OCI-LY3 (cell line): ENCODE measurements around the gene ITGA6.

Experiments
- H2AFZ ChIP-seq: fragments of 200-600, 300-600 bp; shearing (Covaris generic); 2 replicates; pipeline ENCODE4 v1.6.0; 2014; ENCODE audit warnings: antibody characterized with exemption, low read depth, low read length
- H3K27ac ChIP-seq: fragments of 200-600, 300-600 bp; sonication (generic); 2 replicates; pipeline ENCODE4 v1.5.1; 2014; ENCODE audit warnings: mild to moderate bottlenecking, low read length, moderate library complexity, mixed read lengths
- H3K27me3 ChIP-seq: fragments of 200-600, 300-600 bp; sonication (generic); 2 replicates; pipeline ENCODE4 v1.6.1; 2014; ENCODE audit warnings: low read depth, low read length, mixed read lengths
- H3K36me3 ChIP-seq: fragments of 200-600, 300-600 bp; sonication (generic); replicated peaks from 2 replicates; pipeline ENCODE3; 2014; ENCODE audit warnings: low read depth, low read length, mixed read lengths
- H3K4me1 ChIP-seq: fragments of 300-600, 200-600 bp; sonication (generic); 2 replicates; pipeline ENCODE4 v1.6.1; 2014; ENCODE audit warnings: low read length, mixed read lengths
- H3K4me2 ChIP-seq: fragments of 200-600, 300-600 bp; sonication (generic); 2 replicates; pipeline ENCODE4 v1.6.1; 2014; ENCODE audit warnings: low read length, mixed read lengths
- H3K4me3 ChIP-seq: fragments of 300-600, 200-600 bp; sonication (generic); 2 replicates; pipeline ENCODE4 v1.5.1; 2014; ENCODE audit warnings: antibody characterized with exemption, mild to moderate bottlenecking, low read length, moderate library complexity
- H3K79me2 ChIP-seq: fragments of 300-600, 200-600 bp; shearing (Covaris generic); 2 replicates; pipeline ENCODE4 v1.6.1; 2014; ENCODE audit warnings: mild to moderate bottlenecking, low read length, mixed read lengths
- H3K9ac ChIP-seq: fragments of 300-600, 200-600 bp; shearing (Covaris generic); 2 replicates; pipeline ENCODE4 v1.6.0; 2014; ENCODE audit warnings: mild to moderate bottlenecking, low read length, moderate library complexity
- H3K9me3 ChIP-seq: fragments of 200-600, 300-600 bp; shearing (Covaris generic); 2 replicates; pipeline ENCODE4 v1.6.1; 2014; ENCODE audit warnings: low read length, mixed read lengths; ENCODE audit not compliant: insufficient read depth
- H4K20me1 ChIP-seq: fragments of 200-600, 300-600 bp; sonication (generic); 2 replicates; pipeline ENCODE4 v1.6.1; 2016; ENCODE audit warnings: low read length, mixed read lengths; ENCODE audit not compliant: insufficient read depth
- CTCF ChIP-seq: fragments of 200-600, 300-600 bp; sonication (generic); IDR thresholded peaks from 2 replicates; pipeline ENCODE4 v1.5.1; 2014; ENCODE audit warnings: antibody characterized with exemption, low read length, low read depth
- EZH2phosphoT487 ChIP-seq: fragments of 200-600 bp; shearing (Covaris generic); IDR thresholded peaks from 2 replicates; pipeline ENCODE4 v1.6.1; 2018; ENCODE audit warnings: antibody characterized with exemption, mixed run types, low read depth

Gene ITGA6

GRCh38 chr2:172480301-172481218 lies 53.2 kb downstream of the ITGA6 start:
- Histone ChIP-seq H3K4me3 (no peak overlapping the region), H4K20me1 (no peaks in the 10 kb centered on the region), H3K9ac (no peak overlapping the region), H3K36me3 (no peaks in the 10 kb centered on the region), H3K27me3 (0 out of 2 replicates have a peak, but pooled peaks cover 6% of the 10 kb centered on the region), H2AFZ (no peak overlapping the region), H3K9me3 (no peaks in the 10 kb centered on the region), H3K79me2 (no peaks in the 10 kb centered on the region), H3K27ac (no peak overlapping the region), H3K4me1 (peaks cover 9% of the 10 kb centered on the region), H3K4me2 (no peak overlapping the region)
- TF ChIP-seq CTCF (no peak), EZH2phosphoT487 (no peak)

- no peak overlapping the region for H3K4me3 ChIP-seq
- no peak overlapping the region for H2AFZ ChIP-seq
- TF ChIP-seq CTCF, result no peak
- no peaks in the 10 kb centered on the region for H3K36me3 ChIP-seq
- no peak overlapping the region for H3K4me2 ChIP-seq
- no peaks in the 10 kb centered on the region for H3K9me3 ChIP-seq
- 0 out of 2 replicates have a peak, but pooled peaks cover 6% of the 10 kb centered on the region for H3K27me3 ChIP-seq
- no peaks in the 10 kb centered on the region for H3K79me2 ChIP-seq
- H3K9ac ChIP-seq, result no peak overlapping the region
- peaks cover 9% of the 10 kb centered on the region for H3K4me1 ChIP-seq
- H4K20me1 ChIP-seq, result no peaks in the 10 kb centered on the region
- no peak overlapping the region for H3K27ac ChIP-seq
Measured at GRCh38 chr2:172481507-172482262, 54.3 kb downstream of the ITGA6 start.

GRCh38 chr2:172484253-172484652 lies 56.9 kb downstream of the ITGA6 start:
- Histone ChIP-seq H3K4me3 (no peak overlapping the region), H3K4me1 (peaks cover 9% of the 10 kb centered on the region), H3K36me3 (no peaks in the 10 kb centered on the region)

More at GRCh38 chr2:172484253-172484652, 56.9 kb downstream of the ITGA6 start:
- Histone ChIP-seq H3K9me3 (no peaks in the 10 kb centered on the region), H4K20me1 (no peaks in the 10 kb centered on the region), H3K9ac (no peak overlapping the region), H3K27me3 (no peaks in the 10 kb centered on the region), H3K27ac (no peak overlapping the region), H3K4me2 (no peak overlapping the region), H2AFZ (no peak overlapping the region), H3K79me2 (no peaks in the 10 kb centered on the region)
- TF ChIP-seq CTCF (peak; percentile 48), EZH2phosphoT487 (no peak)
